K562 (cell line): ENCODE data around the gene CD47. TPM values are rescaled to one million over a fixed set of nuclear protein-coding genes. Genes with fewer than 3 reads are reported as not detected.

ENCODE experiments used
- BRD9 ChIP-seq: fragments of 450-650 bp; IDR thresholded peaks from 2 replicates; pipeline ENCODE4 v1.6.1; 2018; ENCODE audit warnings: low read depth; ENCODE audit not compliant: partially characterized antibody
- CBFA2T3 ChIP-seq: fragments of 450-650 bp; IDR thresholded peaks from 2 replicates; pipeline ENCODE4 v1.6.1; 2017
- CBX8 ChIP-seq: fragments of 200-600 bp; sonication (generic); IDR thresholded peaks from 2 replicates; pipeline ENCODE4 v1.6.1; 2012; ENCODE audit warnings: borderline replicate concordance, mixed run types, low read depth, mild to moderate bottlenecking, moderate library complexity, mixed read lengths, low read length, control low read depth, inconsistent platforms; ENCODE audit not compliant: poor library complexity, severe bottlenecking; ENCODE audit errors: extremely low read depth
- ETS2 ChIP-seq: IDR thresholded peaks from 2 replicates; pipeline ENCODE4 v1.6.1; 2016; ENCODE audit warnings: borderline replicate concordance, missing genetic modification characterization, mild to moderate bottlenecking, moderate library complexity, missing compliant biosample characterization; ENCODE audit not compliant: poor library complexity, severe bottlenecking
- GMEB1 ChIP-seq: fragments of 250-450 bp; sonication (Bioruptor Pico); IDR thresholded peaks from 2 replicates; pipeline ENCODE4 v1.4.0; 2020; ENCODE audit warnings: mild to moderate bottlenecking
- KLF13 ChIP-seq: fragments of 450-650 bp; IDR thresholded peaks from 2 replicates; pipeline ENCODE4 v1.6.1; 2016; ENCODE audit warnings: missing genetic modification characterization, low read depth, mild to moderate bottlenecking, missing compliant biosample characterization, moderate library complexity, borderline replicate concordance
- NRF1 ChIP-seq, 2 experiments: fragments of 450-650 bp; IDR thresholded peaks in 1 of 2; conservative IDR thresholded peaks in 1 of 2; 2 replicates each; pipeline ENCODE4 v1.6.1; 2014; ENCODE audit warnings: mild to moderate bottlenecking in 2 of 2
- POLR2H ChIP-seq: IDR thresholded peaks from 2 replicates; pipeline ENCODE4 v1.6.1; 2016; ENCODE audit warnings: missing genetic modification characterization, low read depth, mild to moderate bottlenecking, control low read depth, missing compliant biosample characterization, moderate library complexity
- RB1 ChIP-seq: fragments of 450-650 bp; IDR thresholded peaks from 2 replicates; pipeline ENCODE4 v1.6.1; 2017; ENCODE audit warnings: low read depth, mild to moderate bottlenecking
- RBM14 ChIP-seq: fragments of 200-400 bp; formaldehyde crosslinking; IDR thresholded peaks from 2 replicates; pipeline ENCODE4 v1.6.1; 2018; ENCODE audit warnings: low read depth, mild to moderate bottlenecking, low read length, moderate library complexity, borderline replicate concordance; ENCODE audit not compliant: insufficient read depth
- SRF ChIP-seq, 2 experiments: fragments of 250-450, 450-650 bp in 1 of 2; sonication (Bioruptor Pico) in 1 of 2; sonication (generic) in 1 of 2; formaldehyde crosslinking; IDR thresholded peaks; 2 replicates each; pipeline versions ENCODE4 v1.5.0 to v1.5.1; 2020 to 2022; ENCODE audit warnings: mild to moderate bottlenecking in 1 of 2, missing genetic modification reagents in 1 of 2
- TAL1 ChIP-seq: fragments of 450-650 bp; IDR thresholded peaks from 2 replicates; pipeline ENCODE4 v1.6.1; 2016; ENCODE audit warnings: mild to moderate bottlenecking
- THRAP3 ChIP-seq: fragments of 450-650 bp; IDR thresholded peaks from 2 replicates; pipeline ENCODE4 v1.6.1; 2016; ENCODE audit warnings: mild to moderate bottlenecking, inconsistent platforms, borderline replicate concordance
- ZNF3 ChIP-seq: fragments of 250-450 bp; sonication (Bioruptor Pico); IDR thresholded peaks from 2 replicates; pipeline ENCODE4 v1.5.0; 2021; ENCODE audit warnings: mild to moderate bottlenecking, moderate library complexity
- ZNF324 ChIP-seq: fragments of 250-450 bp; sonication (Bioruptor Pico); IDR thresholded peaks from 2 replicates; pipeline ENCODE4 v1.4.0; 2020; ENCODE audit warnings: mild to moderate bottlenecking
- ZNF830 ChIP-seq: fragments of 250-450 bp; sonication (Bioruptor Pico); IDR thresholded peaks from 2 replicates; pipeline ENCODE4 v1.5.0; 2021; ENCODE audit warnings: mild to moderate bottlenecking
- ZSCAN29 ChIP-seq: fragments of 450-650 bp; IDR thresholded peaks from 2 replicates; pipeline ENCODE4 v1.6.1; 2017
- polyA plus RNA-seq, 8 experiments: library from polyadenylated mRNA; depleted of rRNA in 4 of 8; stranded (reverse) in 5 of 8; unstranded in 3 of 8; fragments of >200 nt; fragmentation: Nextera tagmentation in 2 of 8; fragmentation: Illumina TruSeq in 1 of 8; extraction: Ambion mirVana in 2 of 8; extraction: Trizol in 1 of 8; gene quantifications; 2 replicates each; pipeline versions ENCODE4 v1.2.1 to v1.2.3, GENCODE V29; 2011 to 2014; ENCODE audit warnings: inconsistent platforms in 1 of 8, missing spikeins in 1 of 8
- total RNA-seq, 7 experiments: library from RNA; depleted of rRNA in 6 of 7; stranded (reverse); fragments of >200 nt in 6 of 7; fragmentation: Illumina TruSeq in 2 of 7; extraction: Trizol in 2 of 7; gene quantifications; 2 replicates each; pipeline versions ENCODE4 v1.2.1 to v1.2.3, GENCODE V29; 2011 to 2021; ENCODE audit warnings: low replicate concordance in 1 of 7
- TF ChIP-seq, protein P1 (sequence below), 3 experiments: IDR thresholded peaks in 2 of 3; conservative IDR thresholded peaks in 1 of 3; 2 replicates each; pipeline ENCODE4 v1.5.1; 2011 to 2012; ENCODE audit warnings: low read length in 3 of 3, mild to moderate bottlenecking in 3 of 3, control low read depth in 2 of 3, improper control_type of control experiment in 1 of 3, inconsistent platforms in 1 of 3, low read depth in 1 of 3, mixed read lengths in 1 of 3, moderate library complexity in 1 of 3; ENCODE audit not compliant: insufficient read depth in 2 of 3
- TF ChIP-seq, protein P2 (sequence below): fragments of 450-650 bp; conservative IDR thresholded peaks from 2 replicates; pipeline ENCODE4 v1.6.1; 2016; ENCODE audit warnings: missing genetic modification characterization, low read depth, mild to moderate bottlenecking, missing compliant biosample characterization, moderate library complexity
- TF ChIP-seq, protein P3 (sequence below), 2 experiments: IDR thresholded peaks in 1 of 2; conservative IDR thresholded peaks in 1 of 2; 2 replicates each; pipeline ENCODE4 v1.6.1; 2016; ENCODE audit warnings: low read depth in 2 of 2, mild to moderate bottlenecking in 1 of 2, missing compliant biosample characterization in 1 of 2, missing genetic modification characterization in 1 of 2, moderate library complexity in 1 of 2

The CD47 gene
- total and polyA plus RNA-seq, 9 of the 15 experiments (the other 6 are each of a cell fraction or from before 2014, with no cell fraction given), result 10.2 to 62.6 (median 36.3) TPM

DNA sequence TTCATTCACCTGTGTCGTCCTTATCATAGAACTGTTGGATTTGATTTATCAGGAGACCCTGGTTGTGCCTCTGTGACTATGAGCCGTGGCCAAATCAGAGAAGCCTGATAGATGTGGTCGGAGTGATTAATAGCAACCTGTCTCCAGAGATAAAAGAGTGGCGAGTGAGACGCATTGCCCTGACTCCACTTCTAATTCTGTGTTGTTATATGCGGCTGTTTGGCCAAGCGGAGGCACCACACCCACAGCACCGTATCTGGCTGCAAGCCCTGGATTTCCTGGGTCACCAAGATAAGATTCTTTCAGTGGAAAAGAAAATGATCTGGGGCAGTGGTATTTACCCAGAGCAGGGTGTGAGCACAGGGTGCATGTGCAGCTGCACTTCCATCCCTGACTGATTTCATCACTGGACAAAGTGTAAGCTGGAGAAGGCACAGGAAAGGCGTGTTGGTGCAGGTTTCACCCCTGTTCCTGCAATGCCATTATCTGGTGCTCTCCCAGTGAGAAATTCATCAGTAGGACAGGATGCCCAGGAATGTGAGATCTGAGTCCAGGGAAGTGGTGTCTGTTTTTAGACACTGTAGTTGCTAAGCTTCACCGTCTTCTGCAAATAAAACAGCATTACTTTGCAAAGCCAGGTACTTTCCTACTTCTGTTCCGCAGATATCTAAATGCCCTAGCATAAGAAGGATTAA is 84.6 kb downstream of the CD47 start (continued):
- no peak for TF ChIP-seq KLF13 (tag)
- no peak for TF ChIP-seq THRAP3
- TF ChIP-seq ZSCAN29, result no peak
- no peak for TF ChIP-seq ETS2 (tag)
- TF ChIP-seq ZNF3 (CRISPR knock-in tag), result no peak
- TF ChIP-seq POLR2H (tag), result no peak
- TF ChIP-seq, protein P1, sequence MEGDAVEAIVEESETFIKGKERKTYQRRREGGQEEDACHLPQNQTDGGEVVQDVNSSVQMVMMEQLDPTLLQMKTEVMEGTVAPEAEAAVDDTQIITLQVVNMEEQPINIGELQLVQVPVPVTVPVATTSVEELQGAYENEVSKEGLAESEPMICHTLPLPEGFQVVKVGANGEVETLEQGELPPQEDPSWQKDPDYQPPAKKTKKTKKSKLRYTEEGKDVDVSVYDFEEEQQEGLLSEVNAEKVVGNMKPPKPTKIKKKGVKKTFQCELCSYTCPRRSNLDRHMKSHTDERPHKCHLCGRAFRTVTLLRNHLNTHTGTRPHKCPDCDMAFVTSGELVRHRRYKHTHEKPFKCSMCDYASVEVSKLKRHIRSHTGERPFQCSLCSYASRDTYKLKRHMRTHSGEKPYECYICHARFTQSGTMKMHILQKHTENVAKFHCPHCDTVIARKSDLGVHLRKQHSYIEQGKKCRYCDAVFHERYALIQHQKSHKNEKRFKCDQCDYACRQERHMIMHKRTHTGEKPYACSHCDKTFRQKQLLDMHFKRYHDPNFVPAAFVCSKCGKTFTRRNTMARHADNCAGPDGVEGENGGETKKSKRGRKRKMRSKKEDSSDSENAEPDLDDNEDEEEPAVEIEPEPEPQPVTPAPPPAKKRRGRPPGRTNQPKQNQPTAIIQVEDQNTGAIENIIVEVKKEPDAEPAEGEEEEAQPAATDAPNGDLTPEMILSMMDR (IDR thresholded peaks at IDR 0.05 in 2 of 3, conservative IDR thresholded peaks at IDR 0.05 in 1 of 3; ENCODE audit: insufficient read depth in 2 of 3, low read depth in 1 of 3, low read length in 3 of 3), result no peak
- no peak for TF ChIP-seq ZNF324 (CRISPR knock-in tag)
- no peak for TF ChIP-seq BRD9
- TF ChIP-seq ZNF830 (CRISPR knock-in tag), result no peak
- peak; percentile 43 to 59; a peak in 3 of 4 replicates for TF ChIP-seq NRF1 (conservative IDR thresholded peaks at IDR 0.05 in 1 of 2, IDR thresholded peaks at IDR 0.05 in 1 of 2)
- TF ChIP-seq SRF (CRISPR knock-in tag; IDR thresholded peaks at IDR 0.05), result no peak
- TF ChIP-seq, protein P2, sequence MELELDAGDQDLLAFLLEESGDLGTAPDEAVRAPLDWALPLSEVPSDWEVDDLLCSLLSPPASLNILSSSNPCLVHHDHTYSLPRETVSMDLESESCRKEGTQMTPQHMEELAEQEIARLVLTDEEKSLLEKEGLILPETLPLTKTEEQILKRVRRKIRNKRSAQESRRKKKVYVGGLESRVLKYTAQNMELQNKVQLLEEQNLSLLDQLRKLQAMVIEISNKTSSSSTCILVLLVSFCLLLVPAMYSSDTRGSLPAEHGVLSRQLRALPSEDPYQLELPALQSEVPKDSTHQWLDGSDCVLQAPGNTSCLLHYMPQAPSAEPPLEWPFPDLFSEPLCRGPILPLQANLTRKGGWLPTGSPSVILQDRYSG (tag), result 0 out of 2 replicates have a peak, but pooled peaks have one; percentile 24
- TF ChIP-seq GMEB1 (CRISPR knock-in tag), result no peak
- peak; percentile 83 for TF ChIP-seq CBFA2T3
- no peak for TF ChIP-seq CBX8
- TF ChIP-seq, protein P3, sequence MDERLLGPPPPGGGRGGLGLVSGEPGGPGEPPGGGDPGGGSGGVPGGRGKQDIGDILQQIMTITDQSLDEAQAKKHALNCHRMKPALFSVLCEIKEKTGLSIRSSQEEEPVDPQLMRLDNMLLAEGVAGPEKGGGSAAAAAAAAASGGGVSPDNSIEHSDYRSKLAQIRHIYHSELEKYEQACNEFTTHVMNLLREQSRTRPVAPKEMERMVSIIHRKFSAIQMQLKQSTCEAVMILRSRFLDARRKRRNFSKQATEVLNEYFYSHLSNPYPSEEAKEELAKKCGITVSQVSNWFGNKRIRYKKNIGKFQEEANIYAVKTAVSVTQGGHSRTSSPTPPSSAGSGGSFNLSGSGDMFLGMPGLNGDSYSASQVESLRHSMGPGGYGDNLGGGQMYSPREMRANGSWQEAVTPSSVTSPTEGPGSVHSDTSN (CRISPR knock-in tag; IDR thresholded peaks at IDR 0.05; ENCODE audit: low read depth), result no peak
- TF ChIP-seq, protein P3 (tag; conservative IDR thresholded peaks at IDR 0.05; ENCODE audit: low read depth), result peak; percentile 69
- TF ChIP-seq RB1, result no peak
- no peak for TF ChIP-seq RBM14
- TF ChIP-seq TAL1, result peak; percentile 83
